ENCODE data around the gene LENEP.
A peak's percentile ranks its signal among the peaks of the same experiment; 100 is the strongest.
"Not testable (repeated sequence)": the region's sequence is repeated elsewhere in the genome, so short reads cannot be mapped to it uniquely, and the experiment has no call there.

The LENEP gene

DNA sequence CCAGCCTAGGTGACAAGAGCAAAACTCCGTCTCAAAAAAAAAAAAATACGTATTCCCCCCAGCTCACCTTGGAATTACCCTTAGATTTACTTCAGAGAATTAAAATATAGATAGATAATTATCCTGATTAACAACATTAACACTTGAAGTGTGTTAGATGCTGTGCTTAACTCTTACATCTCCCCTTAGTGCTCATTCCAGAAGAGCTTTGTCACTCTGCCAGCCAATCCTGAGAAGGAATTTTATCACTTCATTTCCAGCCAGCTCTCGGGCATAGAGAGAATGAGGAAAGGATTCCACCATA is 21.2 kb upstream of the LENEP start:
- TF ChIP-seq, protein P1, sequence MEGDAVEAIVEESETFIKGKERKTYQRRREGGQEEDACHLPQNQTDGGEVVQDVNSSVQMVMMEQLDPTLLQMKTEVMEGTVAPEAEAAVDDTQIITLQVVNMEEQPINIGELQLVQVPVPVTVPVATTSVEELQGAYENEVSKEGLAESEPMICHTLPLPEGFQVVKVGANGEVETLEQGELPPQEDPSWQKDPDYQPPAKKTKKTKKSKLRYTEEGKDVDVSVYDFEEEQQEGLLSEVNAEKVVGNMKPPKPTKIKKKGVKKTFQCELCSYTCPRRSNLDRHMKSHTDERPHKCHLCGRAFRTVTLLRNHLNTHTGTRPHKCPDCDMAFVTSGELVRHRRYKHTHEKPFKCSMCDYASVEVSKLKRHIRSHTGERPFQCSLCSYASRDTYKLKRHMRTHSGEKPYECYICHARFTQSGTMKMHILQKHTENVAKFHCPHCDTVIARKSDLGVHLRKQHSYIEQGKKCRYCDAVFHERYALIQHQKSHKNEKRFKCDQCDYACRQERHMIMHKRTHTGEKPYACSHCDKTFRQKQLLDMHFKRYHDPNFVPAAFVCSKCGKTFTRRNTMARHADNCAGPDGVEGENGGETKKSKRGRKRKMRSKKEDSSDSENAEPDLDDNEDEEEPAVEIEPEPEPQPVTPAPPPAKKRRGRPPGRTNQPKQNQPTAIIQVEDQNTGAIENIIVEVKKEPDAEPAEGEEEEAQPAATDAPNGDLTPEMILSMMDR (IDR thresholded peaks at IDR 0.05; ENCODE audit: borderline replicate concordance, insufficient read depth, low read depth, low read length), result no peak
- H3K4me3 ChIP-seq (ENCODE audit: low read depth, low read length), result no peak overlapping the region

GRCh38 chr1:154972517-154973343 is 20.7 kb upstream of the LENEP start:
- no peak overlapping the region for H3K4me3 ChIP-seq (ENCODE audit: low read depth, low read length)
- TF ChIP-seq, protein P1 (IDR thresholded peaks at IDR 0.05; ENCODE audit: borderline replicate concordance, insufficient read depth, low read depth, low read length), result no peak

DNA sequence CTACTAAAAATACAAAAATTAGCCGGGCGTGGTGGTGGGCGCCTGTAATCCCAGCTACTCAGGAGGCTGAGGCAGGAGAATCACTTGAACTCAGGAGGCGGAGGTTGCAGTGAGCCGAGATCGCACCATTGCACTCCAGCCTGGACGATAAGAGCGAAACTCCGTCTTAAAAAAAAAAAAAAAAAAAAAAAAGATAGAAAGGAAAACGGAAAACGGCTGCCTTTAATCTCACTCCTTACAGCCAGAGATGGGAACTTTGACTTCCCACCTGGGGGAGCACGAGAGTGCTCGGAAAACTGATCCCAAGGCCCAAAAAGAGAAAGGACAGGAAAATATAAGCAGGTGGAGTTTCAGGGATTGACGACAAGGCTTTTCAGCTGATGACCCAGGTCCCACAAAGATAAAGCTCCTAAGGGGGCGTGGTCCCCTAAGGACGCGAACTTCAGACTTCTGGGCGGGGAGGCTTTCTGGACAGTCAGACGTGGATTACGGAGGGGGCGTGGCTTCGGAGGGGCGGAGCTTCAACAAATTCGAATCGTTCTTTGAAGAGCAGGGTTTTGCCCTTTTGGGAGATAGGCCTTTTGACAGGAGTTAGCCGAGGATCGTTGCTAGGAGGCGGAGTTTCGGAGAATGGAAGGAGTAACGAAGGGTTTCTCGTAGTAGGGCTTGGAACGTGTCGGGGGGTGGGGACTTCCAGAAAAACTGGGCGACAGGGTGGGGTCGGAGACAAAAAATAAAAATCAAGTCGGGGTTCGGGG is 19.9 kb upstream of the LENEP start:
- H3K4me3 ChIP-seq (ENCODE audit: low read depth, low read length), result peak overlapping the region; percentile 66
- TF ChIP-seq, protein P1 (IDR thresholded peaks at IDR 0.05; ENCODE audit: borderline replicate concordance, insufficient read depth, low read depth, low read length), result no peak

DNA sequence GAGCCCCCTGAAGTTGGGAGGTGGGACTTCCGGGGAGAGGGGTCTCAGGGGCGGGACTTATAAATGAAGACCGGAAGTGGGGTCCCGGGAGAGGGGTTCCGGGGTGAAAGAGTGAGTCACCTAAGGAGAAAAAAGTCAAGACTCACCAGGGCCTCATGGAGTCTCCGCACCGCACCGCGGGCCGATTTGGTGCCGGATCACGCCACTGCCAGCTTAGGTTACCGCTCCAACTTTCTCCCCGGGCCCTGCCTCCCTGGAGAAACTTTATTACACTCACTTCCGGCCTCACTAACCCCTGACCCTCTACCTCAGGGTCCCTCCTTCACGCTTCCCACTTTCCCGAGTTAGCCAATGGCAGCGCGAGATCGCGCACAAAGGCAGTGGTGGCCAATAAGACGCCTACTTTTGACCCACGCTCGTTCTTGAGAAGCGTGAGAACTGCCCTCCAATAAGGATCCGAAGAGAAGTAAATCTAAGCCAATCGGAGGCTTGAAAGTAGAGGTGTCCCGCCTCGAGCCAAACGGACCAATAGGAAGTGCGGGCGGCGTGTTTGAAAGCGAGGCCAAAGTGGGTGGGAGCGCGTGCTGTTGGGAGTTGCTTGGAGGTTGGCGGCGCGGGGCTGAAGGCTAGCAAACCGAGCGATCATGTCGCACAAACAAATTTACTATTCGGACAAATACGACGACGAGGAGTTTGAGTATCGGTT is 19.1 kb upstream of the LENEP start, which contains the start of gene CKS1B:
CKS1B (plus strand) TSS at position 580 of the 706 bp plus-strand sequence; CDS start at position 645, 65 bp downstream.
- TF ChIP-seq, protein P1 (IDR thresholded peaks at IDR 0.05; ENCODE audit: borderline replicate concordance, insufficient read depth, low read depth, low read length), result no peak
- H3K4me3 ChIP-seq (ENCODE audit: low read depth, low read length), result peak within 1 kb of the TSS; percentile 66

DNA sequence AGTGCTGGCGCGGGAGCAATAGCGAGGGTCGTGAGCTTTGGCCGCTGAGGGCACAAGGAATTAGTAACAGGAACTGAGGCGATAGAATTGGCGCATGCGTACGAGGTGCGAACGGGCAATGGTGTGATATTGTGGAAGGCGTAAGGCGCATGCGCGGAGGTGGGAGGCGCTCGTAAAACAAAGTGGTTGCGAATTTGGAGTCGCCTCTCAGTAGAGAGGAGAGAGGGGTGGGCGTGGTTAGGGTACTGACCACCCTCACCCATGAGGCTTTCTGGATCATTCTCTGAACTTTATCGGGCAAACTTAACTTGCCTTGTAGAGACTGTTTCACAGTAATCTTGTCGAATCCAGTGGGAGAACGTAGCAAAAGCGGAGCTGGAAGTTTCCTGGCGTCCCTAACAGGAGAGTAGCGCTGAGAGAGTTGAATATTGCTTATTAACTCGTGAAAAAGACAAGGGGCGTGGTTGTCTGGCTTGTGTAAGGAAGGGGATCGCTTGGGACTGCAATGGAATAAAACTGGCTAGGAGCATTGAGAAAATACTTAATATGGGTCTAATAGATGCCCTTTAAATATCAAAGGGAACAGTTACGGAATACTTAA is 18.5 kb upstream of the LENEP start:
- TF ChIP-seq, protein P1 (IDR thresholded peaks at IDR 0.05; ENCODE audit: borderline replicate concordance, insufficient read depth, low read depth, low read length), result no peak
- peak overlapping the region; percentile 66 for H3K4me3 ChIP-seq (ENCODE audit: low read depth, low read length)

DNA sequence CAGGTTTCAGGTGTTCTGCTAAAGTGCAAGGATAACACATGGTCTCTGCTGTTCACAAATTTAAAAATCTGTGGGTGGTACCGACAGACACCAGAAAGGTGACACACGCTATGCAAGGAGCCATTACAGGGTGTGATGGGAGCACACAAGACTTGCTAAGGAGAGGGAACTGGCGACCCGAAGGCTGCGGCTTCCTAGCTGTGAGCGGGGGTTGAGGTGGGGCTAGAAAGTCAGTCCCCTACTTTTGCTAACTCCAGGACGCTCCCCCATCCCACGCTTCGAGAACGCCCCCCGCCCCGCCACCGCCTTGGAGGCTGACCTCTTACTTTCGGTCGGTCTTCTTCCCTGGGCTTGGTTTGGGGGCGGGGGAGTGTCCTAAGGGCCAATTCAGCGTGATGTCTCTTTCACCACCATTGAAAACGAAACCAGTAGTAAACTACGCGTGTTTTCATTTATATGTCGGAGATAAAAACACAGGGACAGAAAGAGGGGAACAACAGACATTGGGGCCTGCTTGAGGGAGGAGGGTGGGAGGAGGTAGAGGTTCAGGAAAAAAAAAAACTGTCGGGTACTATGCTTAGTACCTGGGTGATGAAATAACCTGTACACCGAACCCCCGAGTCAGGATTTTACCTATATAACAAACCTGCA is 17.9 kb upstream of the LENEP start:
- TF ChIP-seq, protein P1 (IDR thresholded peaks at IDR 0.05; ENCODE audit: borderline replicate concordance, insufficient read depth, low read depth, low read length), result no peak
- H3K4me3 ChIP-seq (ENCODE audit: low read depth, low read length), result peak overlapping the region; percentile 66

- not testable (repeated sequence) for H3K4me3 ChIP-seq (ENCODE audit: low read depth, low read length)
These were observed 15.6 kb upstream of the LENEP start for GRCh38 chr1:154977762-154978161.

All from GM12875 (cell line).